Fibroblast of lung (primary cell): ENCODE measurements around the gene INVS.

Source experiments
- EZH2 ChIP-seq: IDR thresholded peaks from 2 replicates; pipeline ENCODE4 v1.5.1; 2012; ENCODE audit warnings: low read length, control low read depth, mild to moderate bottlenecking; ENCODE audit errors: missing control alignments
- TF ChIP-seq, protein P1 (sequence below), 2 donors: IDR thresholded peaks in 1 of 2; conservative IDR thresholded peaks in 1 of 2; 1 replicate in 1 of 2; 2 replicates in 1 of 2; pipeline ENCODE4 v1.5.1; 2011 to 2012; ENCODE audit warnings: low read length in 2 of 2, control low read depth in 1 of 2, inconsistent platforms in 1 of 2, low read depth in 1 of 2, mild to moderate bottlenecking in 1 of 2

DNA sequence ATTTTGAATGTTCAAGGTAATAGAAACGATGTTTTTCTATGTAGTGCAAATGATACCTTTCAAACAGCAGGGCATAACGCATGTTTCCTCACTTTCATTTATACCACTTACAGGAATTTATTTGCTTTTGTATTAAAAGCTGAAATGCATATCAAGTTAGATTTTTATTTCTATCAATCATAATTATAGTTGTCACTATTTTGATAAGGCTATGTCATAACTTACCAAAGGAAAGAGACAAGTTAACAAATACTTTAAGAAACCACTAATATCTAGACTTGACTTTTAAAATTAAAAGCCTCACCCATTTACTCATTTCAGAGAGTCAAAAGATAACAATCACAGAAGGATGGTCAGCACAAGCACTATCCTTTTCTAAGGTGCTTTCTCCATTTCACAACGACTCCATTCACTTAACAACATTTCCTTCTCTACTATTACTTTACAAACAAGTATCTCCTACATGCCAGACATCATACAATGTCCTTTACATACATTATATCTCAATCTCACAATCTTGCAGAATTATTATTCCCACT is 12.9 kb upstream of the INVS start:
- TF ChIP-seq, protein P1, sequence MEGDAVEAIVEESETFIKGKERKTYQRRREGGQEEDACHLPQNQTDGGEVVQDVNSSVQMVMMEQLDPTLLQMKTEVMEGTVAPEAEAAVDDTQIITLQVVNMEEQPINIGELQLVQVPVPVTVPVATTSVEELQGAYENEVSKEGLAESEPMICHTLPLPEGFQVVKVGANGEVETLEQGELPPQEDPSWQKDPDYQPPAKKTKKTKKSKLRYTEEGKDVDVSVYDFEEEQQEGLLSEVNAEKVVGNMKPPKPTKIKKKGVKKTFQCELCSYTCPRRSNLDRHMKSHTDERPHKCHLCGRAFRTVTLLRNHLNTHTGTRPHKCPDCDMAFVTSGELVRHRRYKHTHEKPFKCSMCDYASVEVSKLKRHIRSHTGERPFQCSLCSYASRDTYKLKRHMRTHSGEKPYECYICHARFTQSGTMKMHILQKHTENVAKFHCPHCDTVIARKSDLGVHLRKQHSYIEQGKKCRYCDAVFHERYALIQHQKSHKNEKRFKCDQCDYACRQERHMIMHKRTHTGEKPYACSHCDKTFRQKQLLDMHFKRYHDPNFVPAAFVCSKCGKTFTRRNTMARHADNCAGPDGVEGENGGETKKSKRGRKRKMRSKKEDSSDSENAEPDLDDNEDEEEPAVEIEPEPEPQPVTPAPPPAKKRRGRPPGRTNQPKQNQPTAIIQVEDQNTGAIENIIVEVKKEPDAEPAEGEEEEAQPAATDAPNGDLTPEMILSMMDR (conservative IDR thresholded peaks at IDR 0.05 in 1 of 2, IDR thresholded peaks at IDR 0.05 in 1 of 2; ENCODE audit: low read depth in 1 of 2, low read length in 2 of 2): no peak
- no peak for TF ChIP-seq EZH2
